ENCODE results near the gene TMEM131L. TPM values are rescaled to one million over a fixed set of nuclear protein-coding genes. Genes with fewer than 3 reads are reported as not detected.

The TMEM131L gene
- total and polyA plus RNA-seq, 2 donors (not counting 3 experiments of a cell fraction or from before 2014, with no cell fraction given), result 7.7 to 21.2 TPM

DNA sequence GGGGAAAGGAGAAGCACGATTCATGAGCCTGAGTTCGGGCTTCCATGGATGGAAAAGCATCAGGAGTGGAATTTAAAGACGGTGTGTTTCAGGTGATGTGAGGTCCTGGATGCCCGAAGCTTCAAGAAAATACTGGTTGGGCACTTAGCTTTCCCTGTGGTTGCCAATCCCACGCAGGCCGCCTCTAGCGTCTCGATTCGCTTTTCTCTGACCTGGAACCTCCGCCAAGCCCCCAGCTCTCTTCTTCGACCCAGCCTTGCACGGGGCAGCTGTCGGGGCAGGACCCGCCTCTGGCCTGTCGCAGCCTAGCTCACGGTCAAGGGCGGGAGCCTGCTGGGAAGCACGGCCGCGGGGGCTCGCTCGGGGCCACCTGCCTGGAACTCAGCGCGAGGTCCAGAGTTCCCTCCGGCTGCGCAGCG lies 217.6 kb downstream of the TMEM131L start:
- CTCF ChIA-PET, result interaction anchor here (0.9 to 1.9 kb wide), 4 partner anchors 34 to 66 kb away, joined by 3 to 9 read pairs (median 4); no protein-coding TSS in a partner anchor
- BruUV-seq (replicated peaks), result no TSS peak
- no peaks in the 10 kb centered on the region for H3K79me2 ChIP-seq (ENCODE audit: control insufficient read depth, insufficient read depth, low read length)
- H3K4me2 ChIP-seq (ENCODE audit: insufficient read depth, low read length), result no peak overlapping the region
- dilution Hi-C loops (cut with MboI; ENCODE audit: extremely low pct_ligation_motif_present, low sequenced_read_pairs) (no loop called here), intact Hi-C loops (cut with micrococcal nuclease) (no loop called here)
- H4K20me1 ChIP-seq (replicated peaks; ENCODE audit: control insufficient read depth, extremely low read depth, insufficient read depth, low read length), result no peaks in the 10 kb centered on the region
- no peaks in the 10 kb centered on the region for H3K36me3 ChIP-seq (ENCODE audit: control insufficient read depth in 2 of 2, extremely low read depth in 1 of 2, insufficient read depth in 2 of 2, low read length in 2 of 2)
- no peaks in the 10 kb centered on the region for H3K9me1 ChIP-seq (replicated peaks; ENCODE audit: control insufficient read depth, extremely low read depth, insufficient read depth, low read length)
- H2AFZ ChIP-seq (ENCODE audit: low read depth, low read length), result no peak overlapping the region
- FAIRE-seq (no peak), DNase-seq (ENCODE audit: low read depth, low spot score) (no peak)
- POLR2A ChIA-PET, result no interaction called here
- H3K27ac ChIP-seq (ENCODE audit: insufficient read depth, low read depth, low read length), result no peak overlapping the region
- TF ChIP-seq, protein P1, sequence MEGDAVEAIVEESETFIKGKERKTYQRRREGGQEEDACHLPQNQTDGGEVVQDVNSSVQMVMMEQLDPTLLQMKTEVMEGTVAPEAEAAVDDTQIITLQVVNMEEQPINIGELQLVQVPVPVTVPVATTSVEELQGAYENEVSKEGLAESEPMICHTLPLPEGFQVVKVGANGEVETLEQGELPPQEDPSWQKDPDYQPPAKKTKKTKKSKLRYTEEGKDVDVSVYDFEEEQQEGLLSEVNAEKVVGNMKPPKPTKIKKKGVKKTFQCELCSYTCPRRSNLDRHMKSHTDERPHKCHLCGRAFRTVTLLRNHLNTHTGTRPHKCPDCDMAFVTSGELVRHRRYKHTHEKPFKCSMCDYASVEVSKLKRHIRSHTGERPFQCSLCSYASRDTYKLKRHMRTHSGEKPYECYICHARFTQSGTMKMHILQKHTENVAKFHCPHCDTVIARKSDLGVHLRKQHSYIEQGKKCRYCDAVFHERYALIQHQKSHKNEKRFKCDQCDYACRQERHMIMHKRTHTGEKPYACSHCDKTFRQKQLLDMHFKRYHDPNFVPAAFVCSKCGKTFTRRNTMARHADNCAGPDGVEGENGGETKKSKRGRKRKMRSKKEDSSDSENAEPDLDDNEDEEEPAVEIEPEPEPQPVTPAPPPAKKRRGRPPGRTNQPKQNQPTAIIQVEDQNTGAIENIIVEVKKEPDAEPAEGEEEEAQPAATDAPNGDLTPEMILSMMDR (IDR thresholded peaks at IDR 0.05; ENCODE audit: extremely low read depth in 1 of 2, insufficient read depth in 1 of 2, low read depth in 1 of 2, low read length in 2 of 2), result no peak
- TF ChIP-seq, protein P2, sequence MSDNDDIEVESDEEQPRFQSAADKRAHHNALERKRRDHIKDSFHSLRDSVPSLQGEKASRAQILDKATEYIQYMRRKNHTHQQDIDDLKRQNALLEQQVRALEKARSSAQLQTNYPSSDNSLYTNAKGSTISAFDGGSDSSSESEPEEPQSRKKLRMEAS (IDR thresholded peaks at IDR 0.05; ENCODE audit: insufficient read depth, insufficient read length), result peak; percentile 57
- no peak for TF ChIP-seq MYC (IDR thresholded peaks at IDR 0.05; ENCODE audit: low read depth, low read length)
- H3K4me3 ChIP-seq (replicated peaks in 1 of 3; ENCODE audit: insufficient read depth in 1 of 3, low read depth in 1 of 3, low read length in 3 of 3), result peak overlapping the region in 1 of 3 experiments; percentile 32
- no peaks in the 10 kb centered on the region for H3K4me1 ChIP-seq (ENCODE audit: control insufficient read depth, extremely low read depth, insufficient read depth, low read length)
- no peak overlapping the region for H3K9ac ChIP-seq (replicated peaks; ENCODE audit: extremely low read depth, insufficient read depth, low read length)
- H3K27me3 ChIP-seq (ENCODE audit: control insufficient read depth in 2 of 2, insufficient read depth in 2 of 2, low read length in 2 of 2), result peaks cover 27 to 46% of the 10 kb centered on the region in 2 experiments
- no peaks in the 10 kb centered on the region for H3K9me3 ChIP-seq (replicated peaks; ENCODE audit: control insufficient read depth, insufficient read depth, low read length)

Data from endothelial cell of umbilical vein (primary cell).